T-cell (primary cell): ENCODE measurements around the gene AK5. TPM values are rescaled to one million over a fixed set of nuclear protein-coding genes. Genes with fewer than 3 reads are reported as not detected.

Experiments used
- ATAC-seq, 4 experiments: fragments of 200-7000 bp in 3 of 4; fragments of 150-1000 bp in 1 of 4; cut with Tn5 transposase; replicated peaks in 1 of 4; 1 replicate in 3 of 4; 2 replicates in 1 of 4; pipeline ENCODE4 v1.10.0; 2021; ENCODE audit warnings: moderate library complexity in 3 of 4, mild to moderate bottlenecking in 2 of 4, moderate number of reproducible peaks in 1 of 4
- CTCF ChIA-PET, 2 donors: fragments of 300-600 bp; sonication (Branson Sonifier 250); formaldehyde crosslinking; loops; one replicate each; lab custom pipeline; 2022; ENCODE audit warnings: antibody characterized with exemption in 2 of 2; lab: Charles Lee
- POLR2A ChIA-PET, 2 donors: fragments of 300-600 bp; sonication (Branson Sonifier 250); formaldehyde crosslinking; loops; one replicate each; lab custom pipeline; 2022; ENCODE audit warnings: antibody characterized with exemption in 2 of 2; lab: Charles Lee
- DNase-seq, 35 experiments: peaks; one replicate each; pipeline versions ENCODE4 v3.0.0 to v3.0.0-alpha.2; 2013 to 2023
- H3K27ac ChIP-seq: one replicate; pipeline ENCODE4 v1.5.1; 2013; ENCODE audit warnings: low read length
- H3K27me3 ChIP-seq, 2 experiments: replicated peaks in 1 of 2; 1 replicate in 1 of 2; 2 replicates in 1 of 2; pipeline versions ENCODE4 v1.6.1 to v1.7.0; 2013; ENCODE audit warnings: low read length in 1 of 2, mixed read lengths in 1 of 2; ENCODE audit not compliant: control insufficient read depth in 2 of 2, insufficient read depth in 2 of 2; ENCODE audit errors: extremely low read depth in 1 of 2
- H3K36me3 ChIP-seq, 2 donors: 1 replicate in 1 of 2; 2 replicates in 1 of 2; pipeline versions ENCODE4 v1.6.1 to v1.7.0; 2013; ENCODE audit warnings: low read length in 1 of 2; ENCODE audit not compliant: control insufficient read depth in 2 of 2, insufficient read depth in 1 of 2; ENCODE audit errors: extremely low read depth in 1 of 2
- H3K4me1 ChIP-seq, 2 experiments: 1 replicate in 1 of 2; 2 replicates in 1 of 2; pipeline versions ENCODE4 v1.6.1 to v1.7.0; 2013; ENCODE audit warnings: low read length in 2 of 2, mixed read lengths in 1 of 2; ENCODE audit not compliant: insufficient read depth in 2 of 2, control insufficient read depth in 1 of 2; ENCODE audit errors: extremely low read depth in 1 of 2
- H3K4me3 ChIP-seq, 2 donors: 1 replicate in 1 of 2; 2 replicates in 1 of 2; pipeline versions ENCODE4 v1.5.1 to v1.7.0; 2013; ENCODE audit warnings: mild to moderate bottlenecking in 2 of 2, low read length in 1 of 2, moderate library complexity in 1 of 2; ENCODE audit not compliant: control insufficient read depth in 1 of 2; ENCODE audit errors: extremely low read depth in 1 of 2
- H3K9me3 ChIP-seq: 2 replicates; pipeline ENCODE4 v1.7.0; 2013
- H3K27ac Mint-ChIP-seq, 2 donors: one replicate each; pipeline ENCODE4 v1.8.0; 2020 to 2021; ENCODE audit warnings: mild to moderate bottlenecking in 2 of 2, mixed read lengths in 2 of 2
- H3K27me3 Mint-ChIP-seq, 2 donors: one replicate each; pipeline ENCODE4 v1.8.0; 2021 to 2022; ENCODE audit warnings: mixed read lengths in 2 of 2
- H3K36me3 Mint-ChIP-seq: one replicate; pipeline ENCODE4 v1.8.0; 2021; ENCODE audit warnings: mixed read lengths
- H3K4me1 Mint-ChIP-seq, 3 donors: one replicate each; pipeline ENCODE4 v1.8.0; 2020 to 2022; ENCODE audit warnings: mixed read lengths in 3 of 3, mild to moderate bottlenecking in 1 of 3
- H3K4me3 Mint-ChIP-seq, 3 donors: one replicate each; pipeline ENCODE4 v1.8.0; 2020 to 2022; ENCODE audit warnings: mild to moderate bottlenecking in 3 of 3, mixed read lengths in 3 of 3, moderate library complexity in 3 of 3
- H3K9me3 Mint-ChIP-seq, 3 donors: one replicate each; pipeline ENCODE4 v1.8.0; 2020 to 2022; ENCODE audit warnings: mixed read lengths in 3 of 3
- WGBS: methylation state at CpG from one replicate; pipeline ENCODE4 v1.1.5; 2013; ENCODE audit warnings: missing lambda C conversion rate; ENCODE audit not compliant: insufficient coverage; 5-methylcytosine and 5-hydroxymethylcytosine counted together
- total RNA-seq, 35 experiments: library from RNA in 6 of 35; stranded (reverse) in 6 of 35; fragments of 120-200 nt in 1 of 35; gene quantifications; one replicate each; pipeline versions ENCODE4 v1.2.1 to v1.2.4 and lab custom pipeline; 2013 to 2026

The AK5 gene
- total RNA-seq, 5 donors from 2014 or later (not counting 1 experiment from before 2014, with no cell fraction given): 13.9 to 29.2 (median 26.3) TPM

DNA sequence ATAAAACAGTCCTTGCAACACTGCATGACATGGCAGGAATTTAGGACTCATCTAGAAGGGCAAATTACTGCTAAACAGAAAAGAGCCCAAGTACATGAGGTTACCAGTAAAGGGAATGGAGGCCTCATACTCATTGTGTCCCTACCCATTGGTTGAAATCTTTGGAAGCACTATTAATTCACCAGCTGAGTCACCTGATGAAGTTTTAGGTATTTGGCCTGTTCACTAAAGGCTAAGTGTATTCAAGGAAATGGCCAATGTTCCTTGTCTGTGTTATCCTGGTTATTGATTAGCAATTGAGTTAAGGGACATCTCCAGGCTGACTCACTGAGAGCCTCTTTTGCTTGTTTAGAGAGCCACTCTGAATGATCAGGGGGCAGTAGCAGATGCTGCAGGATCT, 212.2 kb downstream of the AK5 start:
- no peak overlapping the region for H3K27ac Mint-ChIP-seq
- Histone ChIP-seq H3K27ac (no peak overlapping the region), H3K36me3 (no peaks in the 10 kb centered on the region), H3K4me3 (no peak overlapping the region), H3K9me3 (no peaks in the 10 kb centered on the region), H3K4me1 (no peaks in the 10 kb centered on the region), H3K27me3 (no peaks in the 10 kb centered on the region)
- H3K4me1 Mint-ChIP-seq: peaks cover 6 to 22% (median 6%) of the 10 kb centered on the region in 3 donors
- ChIA-PET POLR2A (no interaction called here), CTCF (no interaction called here)
- H3K27me3 Mint-ChIP-seq: no peaks in the 10 kb centered on the region
- H3K9me3 Mint-ChIP-seq: peaks cover 0 to 7% (median 7%) of the 10 kb centered on the region in 3 donors
- H3K36me3 Mint-ChIP-seq: peaks cover 35% of the 10 kb centered on the region
- DNase-seq (no peak), ATAC-seq (no peak)
- no peak overlapping the region for H3K4me3 Mint-ChIP-seq

DNA sequence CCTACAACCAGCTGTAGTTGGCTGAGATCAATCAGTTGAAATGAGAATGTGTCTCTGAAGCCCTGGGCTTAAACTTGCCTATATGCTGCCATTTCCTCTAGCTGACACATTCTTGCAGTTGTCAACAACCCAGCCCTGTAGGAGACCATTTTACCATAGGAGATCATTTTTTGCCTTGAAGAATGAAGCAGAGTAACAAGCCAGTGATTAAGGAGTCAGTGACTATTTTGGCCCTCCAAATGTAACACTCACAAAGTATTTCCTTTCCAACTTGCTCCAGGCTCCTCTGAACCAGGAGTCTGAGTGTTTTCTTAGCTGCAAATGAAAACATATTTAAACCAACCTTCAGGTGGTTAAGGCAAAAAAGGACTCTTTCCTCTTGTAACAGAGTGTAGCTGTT, 217.1 kb downstream of the AK5 start:
- H3K27me3 ChIP-seq: no peaks in the 10 kb centered on the region
- H3K27ac Mint-ChIP-seq: no peak overlapping the region
- peaks cover 6 to 27% (median 6%) of the 10 kb centered on the region in 3 donors for H3K4me1 Mint-ChIP-seq
- no peak overlapping the region for H3K4me3 ChIP-seq
- no peaks in the 10 kb centered on the region for H3K9me3 ChIP-seq
- no peaks in the 10 kb centered on the region for H3K36me3 ChIP-seq
- peaks cover 31% of the 10 kb centered on the region for H3K36me3 Mint-ChIP-seq
- ChIA-PET POLR2A (no interaction called here), CTCF (interaction anchor here in 1 of 2 donors (0.6 kb wide), 1 partner anchor 10 kb away, joined by 4 read pairs; no protein-coding TSS in a partner anchor)
- DNase-seq (no peak), ATAC-seq (peak in 2 of 4 experiments; percentile 41 to 48)
- H3K4me1 ChIP-seq: no peaks in the 10 kb centered on the region
- H3K4me3 Mint-ChIP-seq: no peak overlapping the region
- no peak overlapping the region for H3K27ac ChIP-seq
- H3K27me3 Mint-ChIP-seq: no peaks in the 10 kb centered on the region
- peaks cover 0 to 7% (median 7%) of the 10 kb centered on the region in 3 donors for H3K9me3 Mint-ChIP-seq

- Mint-ChIP-seq H3K9me3 (peaks cover 0 to 7% (median 7%) of the 10 kb centered on the region in 3 donors), H3K36me3 (peaks cover 31% of the 10 kb centered on the region), H3K27me3 (no peaks in the 10 kb centered on the region), H3K4me3 (no peak overlapping the region), H3K27ac (no peak overlapping the region), H3K4me1 (peaks cover 7 to 29% (median 8%) of the 10 kb centered on the region in 3 donors)
- POLR2A ChIA-PET: interaction anchor here in 1 of 2 donors (0.7 kb wide), 1 partner anchor 9 kb away, joined by 10 read pairs; no protein-coding TSS in a partner anchor
- no peaks in the 10 kb centered on the region for H3K9me3 ChIP-seq
- H3K4me1 ChIP-seq: no peaks in the 10 kb centered on the region
- WGBS: 88% methylated on average over 1 of the region's 5 CpGs
- CTCF ChIA-PET: interaction anchor here in 1 of 2 donors (0.6 kb wide), 2 partner anchors 9 to 221 kb away, joined by 4 read pairs; no protein-coding TSS in a partner anchor
- no peak for ATAC-seq
- DNase-seq: no peak
- H3K27ac ChIP-seq: no peak overlapping the region
- H3K27me3 ChIP-seq: no peaks in the 10 kb centered on the region
- H3K36me3 ChIP-seq: no peaks in the 10 kb centered on the region
- no peak overlapping the region for H3K4me3 ChIP-seq
Observed at GRCh38 chr1:77499466-77499865, 217.6 kb downstream of the AK5 start.

- DNase-seq: no peak
- peak overlapping the region in 1 of 2 donors; percentile 16 for H3K27ac Mint-ChIP-seq
- peaks cover 7 to 11% (median 8%) of the 10 kb centered on the region in 3 donors for H3K4me1 Mint-ChIP-seq
- no peaks in the 10 kb centered on the region for H3K27me3 ChIP-seq
- peaks cover 18% of the 10 kb centered on the region for H3K36me3 Mint-ChIP-seq
- no peak overlapping the region for H3K27ac ChIP-seq
- H3K4me3 ChIP-seq: no peak overlapping the region
- H3K4me1 ChIP-seq: no peaks in the 10 kb centered on the region
- H3K9me3 Mint-ChIP-seq: no peaks in the 10 kb centered on the region
- ChIA-PET POLR2A (no interaction called here), CTCF (no interaction called here)
- 25% methylated on average over 2 of the region's 4 CpGs for WGBS
- no peak overlapping the region for H3K4me3 Mint-ChIP-seq
- ATAC-seq: no peak
- no peaks in the 10 kb centered on the region for H3K27me3 Mint-ChIP-seq
- no peaks in the 10 kb centered on the region for H3K9me3 ChIP-seq
- H3K36me3 ChIP-seq: no peaks in the 10 kb centered on the region
Observed at GRCh38 chr1:77504986-77505385, 223.2 kb downstream of the AK5 start.

GRCh38 chr1:77506771-77507170, 225.0 kb downstream of the AK5 start:
- H3K4me1 Mint-ChIP-seq: peaks cover 7 to 11% (median 8%) of the 10 kb centered on the region in 3 donors
- Histone ChIP-seq H3K27ac (no peak overlapping the region), H3K9me3 (no peaks in the 10 kb centered on the region), H3K4me1 (no peaks in the 10 kb centered on the region), H3K27me3 (no peaks in the 10 kb centered on the region), H3K4me3 (no peak overlapping the region), H3K36me3 (no peaks in the 10 kb centered on the region)
- H3K27ac Mint-ChIP-seq: no peak overlapping the region
- 100% methylated on average over 1 of the region's 4 CpGs for WGBS
- ATAC-seq (no peak), DNase-seq (no peak)
- peaks cover 12% of the 10 kb centered on the region for H3K36me3 Mint-ChIP-seq
- no peaks in the 10 kb centered on the region for H3K9me3 Mint-ChIP-seq
- CTCF ChIA-PET: interaction anchor here in 1 of 2 donors (0.6 kb wide), 1 partner anchor 363 kb away, joined by 3 read pairs; no protein-coding TSS in a partner anchor
- H3K27me3 Mint-ChIP-seq: no peaks in the 10 kb centered on the region
- no peak overlapping the region for H3K4me3 Mint-ChIP-seq
- POLR2A ChIA-PET: interaction anchor here in 1 of 2 donors (0.6 kb wide), 1 partner anchor 208 kb away, joined by 4 read pairs; no protein-coding TSS in a partner anchor

- ChIA-PET CTCF (interaction anchor here (0.5 to 0.7 kb wide), 3 partner anchors 10 to 1474 kb away, joined by 3 to 4 read pairs (median 3); no protein-coding TSS in a partner anchor), POLR2A (interaction anchor here in 1 of 2 donors (0.6 kb wide), 1 partner anchor 1369 kb away, joined by 6 read pairs; no protein-coding TSS in a partner anchor)
- Mint-ChIP-seq H3K9me3 (no peaks in the 10 kb centered on the region), H3K27me3 (no peaks in the 10 kb centered on the region), H3K36me3 (peaks cover 15% of the 10 kb centered on the region), H3K4me1 (peaks cover 7 to 11% (median 8%) of the 10 kb centered on the region in 3 donors), H3K27ac (no peak overlapping the region), H3K4me3 (no peak overlapping the region)
- Histone ChIP-seq H3K4me3 (no peak overlapping the region), H3K4me1 (no peaks in the 10 kb centered on the region), H3K36me3 (no peaks in the 10 kb centered on the region), H3K27me3 (no peaks in the 10 kb centered on the region), H3K27ac (no peak overlapping the region), H3K9me3 (no peaks in the 10 kb centered on the region)
- WGBS: 100% methylated on average over 1 of the region's 3 CpGs
- DNase-seq (no peak), ATAC-seq (no peak)
Observed at GRCh38 chr1:77509051-77509492, 227.3 kb downstream of the AK5 start.
